Umbilical cord (tissue), 2 donors: ENCODE data around the gene CFAP57. TPM values are rescaled to one million over a fixed set of nuclear protein-coding genes. Genes with fewer than 3 reads are reported as not detected.

Source experiments
- DNase-seq: peaks from one replicate; pipeline ENCODE4 v3.0.0-alpha.2; 2015; ENCODE audit warnings: low spot score
- total RNA-seq: library from RNA; depleted of rRNA; stranded (reverse); fragments of >200 nt; gene quantifications from one replicate; pipeline ENCODE4 v1.2.3, GENCODE V29; 2014; ENCODE audit warnings: low replicate concordance; ENCODE audit not compliant: insufficient read depth

The CFAP57 gene
- total RNA-seq, 1 donor from 2014 or later: 5.3 TPM

DNA sequence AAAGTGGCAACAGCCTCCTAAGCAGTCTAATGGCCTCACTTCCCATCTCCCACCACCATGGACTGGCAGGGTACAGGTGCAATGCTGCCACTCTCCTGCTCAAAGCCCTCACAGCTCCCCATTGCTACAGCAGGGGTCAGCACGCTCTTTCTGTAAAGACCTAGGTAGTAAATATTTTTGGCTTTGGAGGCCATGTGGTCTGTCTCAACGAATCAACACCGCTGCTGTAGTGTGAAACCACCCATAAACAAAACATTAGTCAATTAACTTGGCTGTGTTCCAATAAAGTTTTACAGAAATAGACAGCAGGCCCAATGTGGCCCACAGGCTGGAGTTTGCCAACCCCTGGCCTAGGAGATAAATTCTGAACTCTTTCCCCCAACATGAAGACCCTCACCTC is 53.0 kb downstream of the CFAP57 start:
- DNase-seq: no peak

DNA sequence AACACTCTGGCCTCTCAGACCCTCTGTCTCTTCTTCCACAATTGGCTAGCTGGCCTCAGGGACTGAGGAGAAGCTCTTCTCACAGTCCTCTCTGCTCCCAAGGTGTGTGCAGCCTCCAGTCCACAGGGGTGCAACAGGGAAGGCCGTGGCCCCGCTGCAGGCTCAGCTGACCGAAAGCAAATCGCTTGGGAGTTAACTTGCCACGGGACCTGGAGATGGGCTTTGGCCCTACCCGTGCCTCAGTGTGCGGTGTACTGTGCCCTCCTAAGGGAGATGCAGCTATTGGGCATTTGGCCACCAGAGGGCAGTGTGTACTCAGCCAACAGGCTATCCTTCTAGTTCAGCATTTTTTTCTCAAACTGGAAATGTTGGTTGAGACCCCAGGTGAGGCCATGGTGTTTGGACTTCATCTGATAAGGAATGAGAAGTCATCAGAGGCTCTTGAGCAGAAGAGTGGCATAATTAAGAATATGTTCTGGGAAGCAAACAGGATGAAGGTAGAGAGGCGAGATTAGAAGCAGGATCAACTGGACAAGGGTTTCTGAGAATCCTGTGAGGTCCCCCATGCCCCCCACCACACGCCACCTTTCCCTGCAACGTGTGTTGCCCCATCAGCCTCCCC is 55.1 kb downstream of the CFAP57 start:
- peak; percentile 81 for DNase-seq

DNA sequence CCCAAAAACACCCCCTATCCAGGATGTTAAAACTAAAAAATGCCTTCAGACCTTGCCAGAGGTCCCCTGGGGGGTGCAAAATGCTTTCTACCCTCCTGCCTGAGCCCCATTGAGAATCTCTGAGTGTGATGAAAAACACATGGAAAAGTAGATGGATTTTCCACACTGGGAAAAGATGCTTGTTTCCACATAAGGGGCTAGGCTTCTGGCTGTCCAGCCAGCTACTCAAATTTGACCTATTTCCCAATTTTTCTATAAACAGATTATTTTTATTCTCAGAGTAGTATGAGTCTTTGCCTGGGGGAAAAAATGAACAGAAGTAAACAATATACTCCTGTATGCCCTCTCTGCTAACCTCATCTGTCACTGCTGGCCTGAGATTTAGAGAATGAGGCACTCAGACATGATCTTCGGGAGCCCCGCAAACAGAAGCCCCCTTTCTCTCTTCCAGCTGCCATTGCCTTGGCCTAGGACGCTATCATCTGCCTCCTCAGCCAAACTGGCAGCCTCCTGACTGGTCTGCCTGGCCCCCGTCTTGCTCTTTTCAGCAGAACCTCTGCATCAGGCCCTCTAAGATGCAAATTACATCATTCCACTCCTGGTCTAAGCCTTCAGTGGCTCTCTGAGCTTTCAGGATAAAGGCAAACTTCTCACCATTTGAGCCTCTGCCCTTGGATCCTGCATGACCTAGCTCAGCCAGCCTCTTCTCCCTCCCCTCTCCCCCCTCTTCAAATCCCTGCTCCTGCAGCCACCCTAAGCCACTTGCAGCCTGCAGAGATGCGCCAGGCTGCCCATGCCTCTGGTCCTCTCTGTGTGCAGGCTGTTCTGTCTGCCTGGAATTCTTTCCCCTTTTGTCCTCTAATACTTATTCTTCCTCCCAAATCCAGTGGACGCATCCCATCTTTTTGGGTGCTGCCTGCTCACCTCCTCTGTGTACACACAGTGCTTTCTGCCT is 58.0 kb downstream of the CFAP57 start:
- DNase-seq: peak; percentile 88

GRCh38 chr1:43232074-43232473 is 59.9 kb downstream of the CFAP57 start:
- DNase-seq: peak; percentile 72

DNA sequence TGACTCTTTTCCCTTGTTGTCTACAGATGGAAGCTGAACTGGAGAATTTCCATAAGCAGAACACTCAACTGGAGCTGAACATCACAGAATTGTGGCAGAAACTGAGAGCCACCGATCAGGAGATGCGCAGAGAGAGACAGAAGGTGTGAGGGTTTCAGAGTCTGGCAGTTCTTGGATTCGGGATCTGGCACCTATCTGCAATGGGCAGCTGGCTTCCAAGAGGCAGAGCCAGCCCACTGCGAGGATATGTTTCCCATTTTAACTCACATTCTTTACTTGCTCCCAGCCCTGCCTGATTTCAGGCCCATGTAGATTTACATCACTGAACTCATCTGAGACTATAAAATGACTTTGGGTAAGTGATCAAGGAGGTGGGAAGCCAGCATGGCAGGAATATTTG is 60.4 kb downstream of the CFAP57 start:
- no peak for DNase-seq

- DNase-seq: no peak
These were observed 61.5 kb downstream of the CFAP57 start for GRCh38 chr1:43233631-43234030.

DNA sequence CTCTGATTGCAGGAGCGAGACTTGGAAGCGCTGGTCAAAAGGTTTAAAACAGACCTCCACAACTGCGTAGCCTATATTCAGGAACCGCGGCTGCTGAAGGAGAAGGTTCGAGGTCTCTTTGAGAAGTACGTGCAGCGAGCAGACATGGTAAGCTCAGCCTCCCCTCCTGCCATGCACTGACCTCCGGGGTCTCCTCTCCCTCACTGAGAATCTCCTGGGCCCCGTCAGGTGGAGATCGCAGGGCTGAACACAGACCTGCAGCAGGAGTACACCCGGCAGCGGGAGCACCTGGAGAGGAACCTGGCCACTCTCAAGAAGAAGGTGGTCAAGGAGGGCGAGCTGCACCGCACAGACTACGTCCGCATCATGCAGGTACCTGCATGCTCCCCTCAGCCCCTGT is 62.1 kb downstream of the CFAP57 start:
- no peak for DNase-seq

GRCh38 chr1:43235040-43235439 is 62.9 kb downstream of the CFAP57 start:
- DNase-seq: no peak

DNA sequence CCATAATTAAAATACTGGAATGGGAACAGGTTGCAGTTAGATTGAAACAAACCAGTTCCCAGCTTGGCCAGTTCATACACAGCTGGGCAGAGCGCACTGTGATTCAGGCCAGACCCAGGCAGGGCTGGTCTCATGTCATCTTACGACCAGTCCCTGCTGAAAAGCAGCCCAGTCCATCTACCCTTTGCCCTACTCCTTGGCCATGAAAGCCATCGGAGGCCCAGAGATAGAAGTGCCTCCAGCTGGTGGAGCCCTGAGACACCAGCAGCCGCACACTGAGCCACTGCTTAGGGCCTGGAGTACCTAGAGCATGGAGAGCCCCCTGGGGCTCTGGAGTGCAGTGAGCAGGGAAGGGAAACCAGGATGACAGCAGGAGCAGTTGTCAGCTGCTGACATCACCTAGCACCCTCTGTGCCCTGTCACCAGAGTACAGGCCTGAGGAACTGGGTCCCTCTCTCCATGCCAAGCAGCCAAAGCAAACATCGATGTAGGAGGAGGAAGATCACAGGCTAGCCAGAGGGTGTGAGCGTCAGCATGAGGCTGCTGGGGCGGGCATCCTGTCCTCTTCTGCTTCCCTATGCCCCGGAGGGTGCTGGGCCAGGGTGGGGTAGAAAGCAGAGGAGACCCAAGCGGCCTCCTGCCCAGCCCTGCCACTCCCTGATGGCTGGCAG is 63.5 kb downstream of the CFAP57 start:
- no peak for DNase-seq

DNA sequence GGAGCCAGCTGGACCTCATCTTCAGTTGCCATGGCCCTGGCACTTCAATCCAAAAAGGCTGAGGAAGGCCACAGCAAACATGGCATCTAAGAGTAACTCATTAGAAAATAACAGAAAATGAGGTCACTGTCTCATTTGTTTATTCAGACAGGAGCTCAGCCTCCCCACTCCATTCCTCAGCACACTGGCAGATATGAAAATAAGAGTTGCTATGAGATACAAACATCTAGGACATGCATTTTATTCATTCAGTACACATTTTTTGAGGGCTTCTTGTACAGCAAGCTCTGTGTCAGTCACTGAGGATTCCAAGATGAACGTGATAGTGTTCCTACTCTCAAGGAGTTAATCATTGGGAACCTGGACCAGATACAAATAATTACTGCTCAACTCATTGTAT is 65.0 kb downstream of the CFAP57 start:
- DNase-seq: no peak

DNA sequence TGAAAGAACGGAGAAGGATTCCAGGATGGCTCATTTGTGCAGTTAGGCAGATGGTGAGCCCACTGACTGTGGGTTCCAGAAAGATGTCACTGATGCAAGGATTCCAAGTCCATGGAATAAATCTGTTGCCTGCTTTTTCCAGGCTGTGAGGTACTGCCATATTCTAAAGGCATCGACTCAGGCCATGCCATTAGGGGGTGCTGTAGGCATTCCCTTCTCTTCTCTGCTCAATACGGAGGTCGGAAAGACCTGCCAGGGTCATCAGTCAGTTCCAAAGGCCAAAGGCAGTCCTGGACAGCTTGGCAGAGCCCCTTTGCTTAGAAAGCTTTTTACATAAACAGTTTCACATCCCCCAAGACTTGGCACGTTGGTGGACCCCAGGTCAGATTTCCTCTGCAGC is 66.0 kb downstream of the CFAP57 start:
- DNase-seq: peak; percentile 62

- no peak for DNase-seq
These were observed 66.9 kb downstream of the CFAP57 start for GRCh38 chr1:43238991-43239469.

DNA sequence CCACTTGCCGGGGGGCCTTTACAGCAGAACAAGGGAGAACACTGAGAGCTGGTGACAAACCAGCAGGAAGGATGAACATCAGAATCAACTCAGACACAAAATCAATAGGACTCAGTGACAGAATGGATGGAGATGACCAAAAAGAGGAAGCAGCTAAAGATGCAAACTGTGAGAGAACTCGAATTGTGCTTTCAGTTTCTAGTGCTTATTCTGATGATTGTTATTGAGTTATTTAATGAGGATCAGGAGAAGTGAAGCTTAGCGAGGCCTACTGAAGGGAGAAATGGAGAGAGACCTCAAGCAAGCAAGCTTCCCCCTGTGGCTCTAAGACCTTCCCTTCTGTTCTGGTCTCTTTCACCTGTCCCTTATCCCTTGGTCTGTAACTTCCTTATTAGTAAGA is 67.4 kb downstream of the CFAP57 start:
- no peak for DNase-seq

DNA sequence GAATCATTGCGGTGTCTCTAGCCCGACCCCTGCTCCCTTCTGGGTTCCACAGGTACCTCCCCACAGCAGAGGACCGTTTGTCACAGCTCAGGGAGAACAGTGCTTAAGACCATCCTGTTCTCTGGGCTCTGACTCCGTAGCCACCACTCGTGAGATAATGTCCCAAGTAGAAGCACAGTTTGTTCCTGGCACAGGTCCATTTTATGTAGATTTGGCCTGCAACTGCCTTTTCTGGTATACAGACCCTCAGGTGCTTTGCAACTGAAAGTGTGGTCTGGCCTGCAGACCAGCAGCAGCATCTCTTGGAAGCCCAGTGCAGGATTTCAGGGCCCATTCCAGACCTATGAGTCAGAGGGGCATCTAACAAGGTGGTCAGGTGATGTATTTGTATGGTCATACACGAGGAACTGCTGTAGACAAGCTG is 69.3 kb downstream of the CFAP57 start:
- no peak for DNase-seq

DNA sequence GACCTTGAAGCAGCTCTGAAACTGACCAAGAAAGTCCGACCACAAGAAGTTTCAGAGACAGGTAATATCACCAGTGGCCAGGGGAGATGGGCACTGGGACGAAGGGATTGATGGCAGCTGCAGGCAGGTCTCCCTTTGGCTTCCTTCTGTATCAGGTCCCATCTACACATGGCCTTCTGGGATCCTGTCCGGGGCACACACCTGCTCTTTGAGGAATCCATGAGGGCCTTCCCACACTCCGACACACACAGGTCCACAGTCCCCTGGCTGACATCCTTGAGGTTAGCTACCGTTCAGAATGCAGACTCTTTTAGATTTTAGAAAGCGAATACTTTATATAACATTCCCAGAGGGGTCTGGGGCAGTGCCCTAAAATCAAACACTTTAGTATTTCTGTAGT is 71.2 kb downstream of the CFAP57 start:
- no peak for DNase-seq

DNA sequence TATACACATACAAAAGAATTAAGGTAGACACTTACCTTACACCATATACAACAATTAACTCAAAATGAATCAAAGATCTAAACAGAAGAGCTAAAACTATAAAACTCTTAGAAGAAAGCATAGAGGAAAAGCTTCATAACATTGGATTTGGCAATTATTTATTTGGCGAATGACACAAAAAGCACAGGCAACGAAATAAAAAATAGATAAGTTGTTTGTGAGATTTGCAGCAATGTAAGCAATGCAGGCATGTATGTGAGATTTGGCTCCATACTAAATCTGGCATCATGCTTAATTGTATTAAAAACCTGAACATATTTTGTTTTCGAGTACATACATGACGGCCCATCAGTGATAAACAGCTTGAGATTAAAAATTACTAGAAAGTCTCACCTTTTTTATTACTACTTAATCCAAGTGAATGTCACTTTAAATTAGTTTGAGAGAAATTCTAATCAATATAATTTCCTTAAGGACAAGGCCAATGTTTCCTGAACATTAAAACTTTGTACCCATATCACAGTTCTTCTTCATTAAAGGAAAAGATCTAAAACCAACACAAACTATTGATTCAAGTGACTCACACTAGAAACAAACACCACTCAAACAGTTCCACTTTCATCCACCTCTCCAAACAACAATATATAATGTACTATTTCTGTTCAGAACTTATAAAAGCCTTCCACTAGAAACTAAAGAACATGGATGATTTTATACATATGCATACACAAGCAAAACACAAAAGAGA is 74.5 kb downstream of the CFAP57 start:
- no peak for DNase-seq

GRCh38 chr1:43247256-43247921 is 75.3 kb downstream of the CFAP57 start:
- DNase-seq: no peak

- no peak for DNase-seq
These were observed 78.2 kb downstream of the CFAP57 start for GRCh38 chr1:43250351-43250761.

DNA sequence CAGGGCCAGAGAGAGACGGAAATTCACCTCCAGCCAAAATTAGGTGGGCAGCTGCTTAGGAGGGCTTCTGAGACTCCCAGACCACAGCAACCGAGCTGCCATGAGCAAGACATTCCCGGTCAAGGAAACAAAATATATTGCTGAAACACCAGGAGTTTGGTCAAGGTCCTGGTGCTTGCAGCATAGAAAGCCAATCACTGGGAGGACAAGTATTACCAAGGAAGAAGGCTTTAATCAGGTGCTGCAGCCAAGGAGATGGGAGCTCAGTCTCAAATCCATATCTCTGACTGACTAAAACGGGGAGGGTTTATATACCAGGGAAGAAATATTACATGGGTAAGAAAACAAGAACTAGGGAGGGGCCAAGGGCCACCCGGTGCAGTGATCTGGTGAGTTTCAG is 78.9 kb downstream of the CFAP57 start:
- no peak for DNase-seq

DNA sequence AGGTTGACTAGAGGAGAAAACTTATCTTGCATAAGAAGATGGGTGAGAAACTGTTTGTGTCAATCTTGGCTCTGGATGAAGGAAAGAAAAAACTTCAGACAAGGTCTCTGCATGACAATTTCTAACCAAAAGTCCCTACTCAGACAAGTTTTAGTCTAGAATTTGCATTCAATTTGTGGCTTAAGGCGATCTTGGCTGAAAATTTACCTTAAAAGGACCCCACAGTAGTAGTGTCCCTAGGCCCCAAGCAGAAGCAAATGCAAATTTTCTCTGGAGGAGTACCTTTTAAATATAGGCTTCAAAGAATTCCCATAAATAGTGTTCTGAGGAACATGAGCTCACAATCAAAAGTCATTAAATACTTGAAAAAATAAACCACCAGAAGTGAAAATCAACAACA is 80.1 kb downstream of the CFAP57 start:
- DNase-seq: no peak

DNA sequence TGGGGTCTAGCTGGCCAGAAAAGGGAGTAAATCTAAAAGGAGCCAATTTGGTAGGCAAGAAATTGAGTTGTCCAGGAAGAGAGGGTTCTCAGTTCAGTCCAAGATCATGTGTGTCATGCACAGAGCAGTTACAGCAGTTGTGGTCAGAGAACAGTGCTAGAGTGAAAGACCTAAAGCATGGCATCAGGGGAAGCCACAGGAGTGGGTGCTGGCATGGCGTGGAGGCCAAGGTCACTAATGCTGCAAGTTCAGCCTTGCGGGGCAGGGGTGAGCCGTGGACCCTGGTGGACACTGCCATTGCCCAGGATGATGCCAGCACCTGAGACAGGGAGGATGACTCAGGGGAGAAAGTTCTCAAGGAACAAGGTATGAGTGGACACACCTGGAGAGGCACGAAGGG is 81.0 kb downstream of the CFAP57 start:
- no peak for DNase-seq
